ENCODE measurements around the gene PCDH15. TPM values are rescaled to one million over a fixed set of nuclear protein-coding genes. Genes with fewer than 3 reads are reported as not detected.

Gene PCDH15
- total RNA-seq, 1 donor from 2014 or later: 0.25 TPM

DNA sequence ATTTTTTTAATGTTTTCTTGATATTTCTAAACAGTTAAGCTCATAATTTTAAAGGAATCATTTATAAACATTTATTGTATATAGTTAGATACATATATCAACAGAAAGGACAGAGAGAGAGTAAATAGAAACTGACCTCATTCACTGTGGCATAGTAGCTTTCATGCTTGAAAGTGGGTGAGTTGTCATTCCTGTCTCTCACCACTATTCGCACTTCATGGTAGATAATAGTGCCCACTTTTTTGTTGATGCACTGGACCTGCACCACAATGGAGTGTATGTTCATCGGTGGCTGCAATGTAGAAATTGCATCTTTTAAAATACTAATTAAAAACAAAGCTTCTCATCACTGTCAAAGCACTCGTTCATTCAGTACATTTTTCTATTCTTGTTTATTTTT lies 432.0 kb downstream of the PCDH15 start:
- no peak for DNase-seq (ENCODE audit: extremely low spot score in 2 of 2)
- Histone ChIP-seq H3K9me3 (no peaks in the 10 kb centered on the region), H3K27ac (no peak overlapping the region), H3K36me3 (no peaks in the 10 kb centered on the region), H3K4me1 (no peaks in the 10 kb centered on the region), H3K4me3 (no peak overlapping the region), H3K27me3 (no peaks in the 10 kb centered on the region)
- intact Hi-C loops (cut with DNase I): no loop called here
- TF ChIP-seq, protein P1, sequence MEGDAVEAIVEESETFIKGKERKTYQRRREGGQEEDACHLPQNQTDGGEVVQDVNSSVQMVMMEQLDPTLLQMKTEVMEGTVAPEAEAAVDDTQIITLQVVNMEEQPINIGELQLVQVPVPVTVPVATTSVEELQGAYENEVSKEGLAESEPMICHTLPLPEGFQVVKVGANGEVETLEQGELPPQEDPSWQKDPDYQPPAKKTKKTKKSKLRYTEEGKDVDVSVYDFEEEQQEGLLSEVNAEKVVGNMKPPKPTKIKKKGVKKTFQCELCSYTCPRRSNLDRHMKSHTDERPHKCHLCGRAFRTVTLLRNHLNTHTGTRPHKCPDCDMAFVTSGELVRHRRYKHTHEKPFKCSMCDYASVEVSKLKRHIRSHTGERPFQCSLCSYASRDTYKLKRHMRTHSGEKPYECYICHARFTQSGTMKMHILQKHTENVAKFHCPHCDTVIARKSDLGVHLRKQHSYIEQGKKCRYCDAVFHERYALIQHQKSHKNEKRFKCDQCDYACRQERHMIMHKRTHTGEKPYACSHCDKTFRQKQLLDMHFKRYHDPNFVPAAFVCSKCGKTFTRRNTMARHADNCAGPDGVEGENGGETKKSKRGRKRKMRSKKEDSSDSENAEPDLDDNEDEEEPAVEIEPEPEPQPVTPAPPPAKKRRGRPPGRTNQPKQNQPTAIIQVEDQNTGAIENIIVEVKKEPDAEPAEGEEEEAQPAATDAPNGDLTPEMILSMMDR (IDR thresholded peaks at IDR 0.05): no peak
- no peak for TF ChIP-seq POLR2AphosphoS5 (IDR thresholded peaks at IDR 0.05; ENCODE audit: insufficient read depth in 1 of 2, low read depth in 1 of 2)
- TF ChIP-seq POLR2A (IDR thresholded peaks at IDR 0.05): no peak

DNA sequence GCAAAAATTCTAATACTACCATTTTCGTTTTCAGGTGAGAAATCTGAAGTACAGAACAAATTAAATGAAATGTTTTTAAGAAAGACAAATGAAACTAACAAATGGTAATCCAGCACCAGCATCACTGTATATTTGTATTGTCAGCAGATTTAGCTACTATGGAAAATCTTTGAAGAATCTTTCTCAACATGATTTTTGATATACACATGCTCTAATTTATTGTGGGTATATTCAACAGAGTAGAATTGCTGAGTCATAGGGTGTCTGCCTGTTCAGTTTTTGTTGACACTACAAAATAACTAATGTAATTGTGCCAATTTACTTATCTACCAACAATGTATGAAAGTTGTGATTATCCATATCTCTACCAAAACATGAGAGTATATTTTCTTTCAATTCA lies 437.6 kb downstream of the PCDH15 start:
- TF ChIP-seq POLR2AphosphoS5 (IDR thresholded peaks at IDR 0.05; ENCODE audit: insufficient read depth in 1 of 2, low read depth in 1 of 2) (no peak), POLR2A (IDR thresholded peaks at IDR 0.05) (no peak)
- TF ChIP-seq, protein P1 (IDR thresholded peaks at IDR 0.05): no peak

DNA sequence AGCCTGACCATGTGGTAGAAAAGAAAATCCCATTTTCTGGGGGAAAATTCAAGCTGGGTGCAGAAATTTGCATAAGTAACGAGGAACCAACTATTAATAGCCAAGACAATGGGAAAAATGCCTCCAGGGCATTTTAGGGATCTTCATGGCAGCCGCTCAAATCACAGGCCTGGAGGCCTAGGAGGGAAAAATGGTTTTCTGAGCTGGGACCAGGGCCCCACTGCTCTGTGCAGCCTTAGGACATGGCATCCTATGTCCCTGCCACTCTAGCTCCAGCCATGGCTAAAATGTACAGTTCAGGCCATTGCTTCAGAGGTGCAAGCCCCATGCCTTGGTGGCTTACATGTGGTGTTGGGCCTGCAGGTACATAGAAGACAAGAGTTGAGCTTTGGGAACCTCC lies 459.0 kb downstream of the PCDH15 start:
- Histone ChIP-seq H3K27ac (no peak overlapping the region), H3K9me3 (no peaks in the 10 kb centered on the region), H3K27me3 (no peaks in the 10 kb centered on the region), H3K4me1 (no peaks in the 10 kb centered on the region), H3K36me3 (no peaks in the 10 kb centered on the region), H3K4me3 (no peak overlapping the region)
- TF ChIP-seq, protein P1 (IDR thresholded peaks at IDR 0.05): no peak
- TF ChIP-seq POLR2AphosphoS5 (IDR thresholded peaks at IDR 0.05; ENCODE audit: insufficient read depth in 1 of 2, low read depth in 1 of 2): no peak
- no peak for TF ChIP-seq POLR2A (IDR thresholded peaks at IDR 0.05)
- DNase-seq (ENCODE audit: extremely low spot score in 2 of 2): no peak
- intact Hi-C loops (cut with DNase I): no loop called here

More for the DNA sequence above, 437.6 kb downstream of the PCDH15 start:
- Histone ChIP-seq H3K4me1 (no peaks in the 10 kb centered on the region), H3K36me3 (no peaks in the 10 kb centered on the region), H3K27me3 (no peaks in the 10 kb centered on the region), H3K9me3 (no peaks in the 10 kb centered on the region), H3K4me3 (no peak overlapping the region), H3K27ac (no peak overlapping the region)
- intact Hi-C loops (cut with DNase I): no loop called here
- DNase-seq (ENCODE audit: extremely low spot score in 2 of 2): no peak

DNA sequence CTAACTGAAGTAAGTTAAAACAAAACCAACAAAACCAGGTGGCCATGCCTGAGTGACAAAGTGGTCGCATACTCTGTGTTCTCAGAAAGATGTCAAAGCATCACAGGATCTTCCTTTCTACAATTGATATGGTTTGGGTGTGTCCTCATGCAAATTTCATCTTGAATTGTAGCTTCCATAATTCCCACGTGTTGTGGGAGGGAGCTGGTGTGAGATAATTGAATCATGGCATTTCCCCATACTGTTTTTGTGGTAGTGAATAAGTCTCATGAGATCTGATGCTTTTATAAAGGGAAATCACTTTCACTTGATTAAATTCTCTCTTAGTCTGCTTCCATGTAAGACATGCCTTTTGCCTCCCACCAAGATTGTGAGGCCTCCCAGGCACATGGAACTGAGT lies 465.7 kb downstream of the PCDH15 start:
- H3K4me3 ChIP-seq: no peak overlapping the region
- H3K9me3 ChIP-seq: no peaks in the 10 kb centered on the region
- intact Hi-C loops (cut with DNase I): no loop called here
- DNase-seq (ENCODE audit: extremely low spot score in 2 of 2): no peak
- no peaks in the 10 kb centered on the region for H3K36me3 ChIP-seq
- no peaks in the 10 kb centered on the region for H3K4me1 ChIP-seq
- TF ChIP-seq POLR2A (IDR thresholded peaks at IDR 0.05) (no peak), POLR2AphosphoS5 (IDR thresholded peaks at IDR 0.05; ENCODE audit: insufficient read depth in 1 of 2, low read depth in 1 of 2) (no peak)
- TF ChIP-seq, protein P1 (IDR thresholded peaks at IDR 0.05): no peak
- no peak overlapping the region for H3K27ac ChIP-seq
- H3K27me3 ChIP-seq: no peaks in the 10 kb centered on the region

DNA sequence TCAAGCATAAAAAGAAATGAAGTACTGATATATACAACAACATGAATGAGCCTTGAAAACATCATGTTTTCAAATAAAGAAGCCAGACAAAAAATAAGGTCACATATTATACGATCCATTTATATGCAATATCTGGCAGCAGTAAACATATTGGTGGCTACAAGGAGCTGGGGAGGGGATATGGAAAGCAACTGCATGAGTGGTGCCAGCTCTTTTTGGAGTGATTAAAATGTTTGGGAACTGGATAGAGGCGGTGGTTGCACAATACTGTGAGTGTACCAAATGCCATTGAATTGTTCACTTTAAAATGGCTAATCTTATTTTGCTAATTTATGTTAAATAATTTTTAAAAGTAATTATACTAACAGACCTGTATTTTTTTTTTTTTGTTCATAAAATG lies 481.7 kb downstream of the PCDH15 start:
- Histone ChIP-seq H3K27me3 (no peaks in the 10 kb centered on the region), H3K4me1 (no peaks in the 10 kb centered on the region), H3K4me3 (no peak overlapping the region), H3K27ac (no peak overlapping the region), H3K36me3 (no peaks in the 10 kb centered on the region), H3K9me3 (no peaks in the 10 kb centered on the region)
- intact Hi-C loops (cut with DNase I): no loop called here
- TF ChIP-seq, protein P1 (IDR thresholded peaks at IDR 0.05): no peak
- TF ChIP-seq POLR2AphosphoS5 (IDR thresholded peaks at IDR 0.05; ENCODE audit: insufficient read depth in 1 of 2, low read depth in 1 of 2): no peak
- no peak for TF ChIP-seq POLR2A (IDR thresholded peaks at IDR 0.05)
- no peak for DNase-seq (ENCODE audit: extremely low spot score in 2 of 2)
